ENCODE measurements around the gene FRAT1.
"Not testable (repeated sequence)": the region's sequence is repeated elsewhere in the genome, so short reads cannot be mapped to it uniquely, and the experiment has no call there.

The FRAT1 gene

DNA sequence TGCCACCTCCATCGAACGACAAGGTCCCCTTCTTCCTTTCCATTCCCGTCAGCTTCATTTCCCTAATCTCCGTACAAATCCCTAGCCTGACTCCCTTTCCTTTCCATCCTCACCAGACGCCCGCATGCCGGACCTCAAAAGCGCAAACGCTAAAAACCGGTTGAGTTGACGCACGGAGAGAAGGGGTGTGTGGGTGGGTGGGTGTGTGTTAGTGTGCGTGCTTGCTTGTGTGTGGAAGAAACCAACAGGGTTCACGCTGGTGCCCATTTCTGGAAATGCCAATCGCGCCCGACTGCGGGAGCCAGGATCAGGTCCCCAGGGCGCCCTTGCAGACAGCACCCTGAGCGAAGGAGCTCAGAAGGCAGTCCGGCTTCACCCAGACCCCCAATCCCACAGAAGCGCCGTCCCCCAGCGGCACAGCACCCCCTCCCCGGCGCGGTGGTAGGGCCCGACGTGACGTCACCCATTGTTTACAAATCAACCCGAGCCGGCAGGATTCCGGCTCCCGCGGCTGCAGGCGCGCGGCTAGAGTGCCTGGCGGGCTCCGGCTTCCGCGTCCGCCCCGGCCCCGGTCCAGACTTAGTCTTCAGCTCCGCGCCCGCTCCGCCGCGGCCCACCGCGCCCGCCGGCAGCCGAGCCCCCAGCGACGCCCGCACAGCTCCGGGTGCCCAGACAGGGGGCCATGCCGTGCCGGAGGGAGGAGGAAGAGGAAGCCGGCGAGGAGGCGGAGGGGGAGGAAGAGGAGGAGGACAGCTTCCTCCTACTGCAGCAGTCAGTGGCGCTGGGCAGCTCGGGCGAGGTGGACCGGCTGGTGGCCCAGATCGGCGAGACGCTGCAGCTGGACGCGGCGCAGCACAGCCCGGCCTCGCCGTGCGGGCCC, at the start of gene FRAT1:
FRAT1 (plus strand) TSS at position 500 of the 880 bp plus-strand sequence; CDS start at position 683, 183 bp downstream.
- peak; percentile 89 for DNase-seq (ENCODE audit: low spot score)

- DNase-seq (ENCODE audit: low spot score), result no peak
These were observed 48.4 kb upstream of the FRAT1 start for GRCh38 chr10:97270523-97271154.

DNA sequence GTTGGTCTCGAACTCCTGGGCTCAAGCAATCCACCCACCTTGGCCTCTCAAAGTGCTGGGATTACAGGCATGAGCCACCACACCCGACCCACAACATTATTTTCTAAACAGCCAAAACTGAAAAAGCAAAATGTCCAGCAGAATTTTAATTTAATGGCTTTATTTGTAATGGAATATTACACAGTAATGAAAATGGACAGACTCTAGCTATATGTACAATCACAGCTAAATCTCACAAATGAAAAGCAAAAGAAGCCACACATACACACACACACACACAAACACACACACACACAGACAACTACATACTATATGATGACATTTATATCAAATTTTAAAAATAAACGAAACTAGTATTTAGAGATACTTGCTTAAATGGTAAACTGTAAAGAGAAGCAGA, 45.4 kb upstream of the FRAT1 start:
- no peak for DNase-seq (ENCODE audit: low spot score)

DNA sequence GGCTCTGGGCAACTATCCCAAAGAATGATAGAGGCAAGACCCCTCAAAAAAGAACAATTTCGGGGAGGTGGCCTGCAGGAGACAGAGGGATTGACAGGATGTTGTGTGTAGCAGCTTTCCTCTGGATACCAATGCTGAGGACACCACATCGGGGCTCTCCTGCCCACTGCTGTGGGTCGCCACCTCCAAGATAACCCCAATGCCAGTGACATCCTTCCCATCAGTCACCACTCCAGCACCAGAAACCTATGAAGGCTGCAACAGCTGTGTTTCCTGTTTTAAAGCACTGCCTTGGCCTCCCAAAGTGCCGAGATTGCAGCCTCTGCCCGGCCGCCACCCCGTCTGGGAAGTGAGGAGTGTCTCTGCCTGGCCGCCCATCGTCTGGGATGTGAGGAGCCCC, 44.2 kb upstream of the FRAT1 start:
- no peak for DNase-seq (ENCODE audit: low spot score)

DNA sequence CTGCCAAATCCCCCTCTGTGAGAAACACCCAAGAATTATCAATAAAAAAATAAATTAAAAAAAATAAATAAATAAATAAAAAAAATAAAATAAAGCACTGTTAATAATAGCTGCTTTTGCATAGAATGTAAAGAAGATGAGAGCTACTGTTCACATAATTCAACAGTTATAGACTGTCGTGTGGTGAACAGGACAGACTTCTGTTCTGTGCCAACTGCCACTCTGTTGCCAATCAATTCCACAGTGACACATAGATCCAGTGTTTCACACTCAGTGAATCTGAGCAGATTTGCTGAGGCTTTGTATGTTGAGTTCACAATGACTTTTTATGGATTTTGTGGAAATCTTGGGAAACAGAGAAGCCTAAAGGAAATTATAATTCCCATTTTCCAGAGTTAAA, 41.5 kb upstream of the FRAT1 start:
- no peak for DNase-seq (ENCODE audit: low spot score)

GRCh38 chr10:97278491-97278989, 40.5 kb upstream of the FRAT1 start:
- DNase-seq (ENCODE audit: low spot score), result peak; percentile 66

DNA sequence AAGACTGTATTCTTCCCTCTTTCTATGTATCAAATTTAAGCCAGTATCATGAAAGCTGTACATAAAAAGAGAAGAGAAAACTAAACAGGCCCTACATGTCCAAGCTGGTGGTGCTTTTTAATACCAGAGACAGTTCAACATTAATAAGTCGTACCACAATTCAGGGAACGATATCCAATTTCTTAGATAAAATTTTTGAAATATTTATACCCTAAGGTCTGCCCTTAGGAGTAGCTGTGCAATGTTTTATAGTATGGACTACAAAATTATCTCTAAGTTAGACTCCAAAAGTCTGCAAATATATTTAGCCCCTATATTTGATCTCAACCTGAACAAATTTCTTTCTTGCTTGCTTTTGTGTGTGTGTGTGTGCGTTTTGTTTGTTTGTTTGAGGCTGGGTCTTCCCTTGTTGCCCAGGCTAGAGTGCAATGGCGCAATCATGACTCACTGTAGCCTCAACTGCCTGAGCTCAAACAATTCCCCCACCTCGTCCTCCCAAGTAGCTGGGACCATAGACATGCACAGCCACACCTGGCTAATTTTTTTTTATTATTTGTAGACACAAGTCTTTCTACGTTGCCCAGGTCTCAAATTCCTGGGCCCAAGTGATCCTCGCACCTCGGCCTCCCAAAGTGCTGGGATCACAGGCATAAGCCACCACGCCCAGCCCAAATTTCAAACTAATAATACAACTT, 39.8 kb upstream of the FRAT1 start:
- DNase-seq (ENCODE audit: low spot score), result no peak

DNA sequence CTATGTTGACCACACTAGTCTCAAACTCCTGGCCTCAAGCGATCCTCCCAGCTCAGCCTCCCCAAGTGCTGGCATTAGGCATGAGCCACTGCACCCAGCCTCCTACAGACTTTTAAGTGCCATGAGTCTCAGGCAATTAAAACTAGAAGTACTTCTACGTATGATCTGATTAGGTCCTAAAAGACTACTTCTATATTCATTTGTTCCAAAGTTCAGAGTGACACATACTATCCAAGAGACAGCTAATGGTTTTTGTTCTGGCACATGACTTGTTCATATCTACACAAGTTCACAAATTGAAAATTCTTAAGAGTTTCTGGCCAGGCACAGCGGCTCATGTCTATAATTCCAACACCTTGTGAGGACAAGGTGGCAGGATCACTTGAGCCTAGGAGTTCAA, 38.3 kb upstream of the FRAT1 start:
- no peak for DNase-seq (ENCODE audit: low spot score)

DNA sequence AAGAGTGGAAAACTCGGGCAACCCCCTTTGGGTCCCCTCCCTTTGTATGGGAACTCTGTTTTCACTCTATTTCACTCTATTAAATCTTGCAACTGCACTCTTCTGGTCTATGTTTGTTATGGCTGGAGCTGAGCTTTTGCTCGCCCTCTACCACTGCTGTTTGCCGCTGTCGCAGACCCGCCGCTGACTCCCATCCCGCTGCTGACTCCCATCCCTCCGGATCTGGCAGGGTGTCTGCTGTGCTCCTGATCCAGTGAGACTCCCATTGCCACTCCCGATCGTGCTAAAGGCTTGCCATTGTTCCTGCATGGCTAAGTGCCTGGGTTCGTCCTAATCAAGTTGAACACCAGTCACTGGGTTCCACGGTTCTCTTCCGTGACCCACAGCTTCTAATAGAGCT, 29.0 kb upstream of the FRAT1 start:
- DNase-seq (ENCODE audit: low spot score), result not testable (repeated sequence)

DNA sequence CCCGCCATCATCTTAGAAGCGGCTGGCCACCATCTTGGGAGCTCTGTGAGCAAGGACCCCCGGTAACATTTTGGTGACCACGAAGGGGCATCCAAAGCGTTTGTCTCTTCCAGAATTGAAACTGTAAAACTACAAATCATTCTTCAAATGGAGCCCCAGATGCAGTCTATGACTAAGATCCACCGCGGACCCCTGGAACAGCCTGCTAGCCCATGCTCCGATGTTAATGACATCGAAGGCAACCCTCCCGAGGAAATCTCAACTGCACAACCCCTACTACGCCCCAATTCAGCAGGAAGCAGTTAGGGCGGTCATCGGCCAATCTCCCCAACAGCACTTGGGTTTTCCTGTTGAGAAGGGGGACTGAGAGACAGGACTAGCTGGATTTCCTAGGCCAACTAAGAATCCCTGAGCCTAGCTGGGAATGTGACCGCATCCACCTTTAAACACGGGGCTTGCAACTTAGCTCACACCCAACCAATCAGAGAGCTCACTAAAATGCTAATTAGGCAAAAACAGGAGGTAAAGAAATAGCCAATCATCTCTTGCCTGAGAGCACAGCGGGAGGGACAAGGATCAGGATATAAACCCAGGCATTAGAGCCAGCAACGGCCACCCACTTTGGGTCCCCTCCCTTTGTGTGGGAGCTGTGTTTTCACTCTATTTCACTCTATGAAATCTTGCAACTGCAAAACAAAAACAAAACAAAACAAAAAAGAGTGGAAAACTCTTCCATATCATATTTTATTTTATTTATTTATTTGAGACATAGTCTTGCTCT, 28.3 kb upstream of the FRAT1 start:
- DNase-seq (ENCODE audit: low spot score), result not testable (repeated sequence)

GRCh38 chr10:97291357-97292096, 27.5 kb upstream of the FRAT1 start:
- DNase-seq (ENCODE audit: low spot score), result peak; percentile 9

DNA sequence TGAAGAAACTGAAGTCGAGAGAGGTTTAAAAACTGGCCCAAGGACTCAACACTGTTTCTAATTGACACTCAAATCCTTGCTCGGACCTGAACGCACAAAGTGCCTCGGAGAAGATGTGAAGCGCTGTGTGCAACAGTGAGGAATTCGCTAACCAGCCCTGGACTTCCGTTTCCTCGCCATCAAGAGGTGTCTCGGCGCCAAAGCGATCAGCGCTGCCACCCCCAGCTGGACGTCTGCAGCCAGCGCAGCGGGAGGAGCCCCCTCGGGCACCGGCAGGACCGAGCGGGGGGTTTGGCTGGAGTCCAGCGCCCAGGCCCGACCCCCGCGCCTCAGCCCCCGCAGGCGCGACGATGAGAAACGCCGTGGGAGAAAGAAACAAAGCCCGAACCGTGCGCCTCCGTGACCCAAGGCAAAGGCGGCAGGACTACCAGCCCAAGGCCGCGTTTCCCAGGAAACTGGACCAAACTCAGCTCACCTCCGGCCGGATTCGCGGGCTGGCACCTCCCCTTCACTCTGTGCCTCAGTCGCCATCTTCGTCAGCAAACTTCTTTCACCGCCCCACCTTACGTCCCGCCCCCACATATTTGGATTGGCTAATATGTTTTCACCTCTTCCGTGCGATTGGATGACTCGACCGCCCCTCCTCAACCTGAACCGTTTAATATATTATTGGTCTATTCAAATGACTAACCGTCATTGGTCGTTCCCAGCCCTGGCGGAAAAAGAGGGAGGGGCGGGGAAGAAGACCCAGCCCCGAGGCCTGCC, 26.8 kb upstream of the FRAT1 start, which contains the start of gene ARHGAP19:
ARHGAP19 (minus strand) TSS at position 541 of the 765 bp plus-strand sequence; CDS start at position 531, 10 bp downstream.
- peak; percentile 99 for DNase-seq (ENCODE audit: low spot score)

- no peak for DNase-seq (ENCODE audit: low spot score)
These were observed 26.2 kb upstream of the FRAT1 start for GRCh38 chr10:97292862-97293198.

GRCh38 chr10:97297556-97298222, 21.4 kb upstream of the FRAT1 start:
- no peak for DNase-seq (ENCODE audit: low spot score)

GRCh38 chr10:97298223-97298571, 20.9 kb upstream of the FRAT1 start:
- DNase-seq (ENCODE audit: low spot score), result no peak

- no peak for DNase-seq (ENCODE audit: low spot score)
These were observed 18.1 kb upstream of the FRAT1 start for GRCh38 chr10:97300980-97301379.

GRCh38 chr10:97302088-97302791, 16.8 kb upstream of the FRAT1 start:
- DNase-seq (ENCODE audit: low spot score), result no peak

DNA sequence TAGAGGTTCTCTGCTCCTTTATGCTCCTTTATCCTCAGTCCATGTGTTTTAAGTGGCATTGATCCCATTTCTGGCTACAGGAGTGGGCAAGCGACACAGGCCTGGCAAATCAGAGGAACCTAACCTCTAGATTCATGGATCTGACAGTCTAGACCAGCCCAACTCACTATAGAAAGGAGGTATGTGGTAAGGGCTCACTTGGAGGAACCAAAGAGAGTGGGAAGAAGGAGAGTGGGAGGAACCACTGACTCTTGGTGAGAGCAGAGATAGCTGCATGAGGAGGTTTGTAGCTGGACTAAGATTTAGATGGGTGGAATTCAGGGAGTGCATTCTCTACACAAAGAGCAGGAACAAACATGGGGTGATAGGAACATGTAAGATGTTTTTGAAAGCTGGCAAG, 11.6 kb upstream of the FRAT1 start:
- no peak for DNase-seq (ENCODE audit: low spot score)

All from Ammon's horn (tissue), 1 donor.